Raji (cell line): ENCODE results near the gene C2CD3.

Experiments used
- POLR2A ChIP-seq: IDR thresholded peaks from 2 replicates; pipeline ENCODE4 v1.6.1; 2011; ENCODE audit warnings: low read depth, low read length, control low read depth; ENCODE audit not compliant: insufficient read depth

The C2CD3 gene, protein sequence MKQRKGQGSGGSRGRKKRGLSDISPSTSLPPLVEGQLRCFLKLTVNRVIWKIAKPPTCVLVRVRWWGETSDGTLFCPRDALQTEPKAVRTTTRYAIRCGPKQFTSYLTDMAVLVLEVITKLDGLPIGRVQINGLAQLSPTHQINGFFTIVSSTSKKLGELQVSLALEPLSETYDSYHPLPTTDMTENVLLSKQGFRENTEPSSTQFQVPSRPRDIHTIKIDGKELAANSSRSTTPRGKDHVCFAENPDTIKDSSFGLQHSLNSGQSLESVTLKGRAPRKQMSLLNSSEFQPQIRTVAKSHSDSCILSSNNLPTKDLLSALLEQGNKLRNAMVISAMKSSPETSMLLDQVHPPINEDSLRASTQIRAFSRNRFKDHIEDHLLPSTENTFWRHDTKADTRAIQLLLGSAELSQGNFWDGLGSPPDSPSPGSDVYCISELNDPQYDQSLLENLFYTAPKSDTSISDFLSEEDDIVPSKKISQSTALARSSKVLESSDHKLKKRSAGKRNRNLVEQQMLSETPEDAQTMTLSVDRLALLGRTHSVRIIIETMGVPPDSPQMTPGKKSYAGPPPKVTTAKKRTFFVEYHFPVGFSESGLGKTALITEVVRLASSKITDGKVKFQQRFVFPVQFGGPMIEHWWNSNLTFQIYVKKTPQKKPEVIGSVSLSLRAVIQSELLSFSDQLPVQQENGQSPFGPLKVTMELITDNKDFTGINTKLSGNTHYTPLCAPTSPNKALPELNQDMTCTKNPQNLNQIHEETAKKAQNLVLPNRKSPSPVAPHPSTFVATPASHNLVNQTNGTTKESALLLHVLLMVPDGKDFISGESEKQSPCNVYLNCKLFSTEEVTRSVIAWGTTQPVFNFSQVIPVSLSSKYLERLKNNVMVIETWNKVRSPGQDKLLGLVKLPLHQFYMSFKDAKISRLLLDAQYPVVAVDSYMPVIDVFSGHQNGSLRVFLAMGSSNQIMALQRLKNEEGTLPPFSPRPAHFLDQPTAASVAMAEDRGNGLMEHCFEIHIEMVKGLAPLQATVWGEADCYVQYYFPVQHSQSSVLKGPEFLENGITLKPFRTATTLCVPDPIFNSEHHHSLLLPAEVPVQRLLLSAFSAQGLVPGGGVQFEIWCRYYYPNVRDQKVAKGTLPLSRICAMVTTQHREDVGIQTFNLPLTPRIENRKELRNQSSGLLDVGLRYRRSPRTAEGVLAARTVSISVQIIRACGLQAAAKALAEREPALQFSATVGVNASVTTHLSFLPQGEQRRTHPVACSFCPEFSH (N-terminal part only)

DNA sequence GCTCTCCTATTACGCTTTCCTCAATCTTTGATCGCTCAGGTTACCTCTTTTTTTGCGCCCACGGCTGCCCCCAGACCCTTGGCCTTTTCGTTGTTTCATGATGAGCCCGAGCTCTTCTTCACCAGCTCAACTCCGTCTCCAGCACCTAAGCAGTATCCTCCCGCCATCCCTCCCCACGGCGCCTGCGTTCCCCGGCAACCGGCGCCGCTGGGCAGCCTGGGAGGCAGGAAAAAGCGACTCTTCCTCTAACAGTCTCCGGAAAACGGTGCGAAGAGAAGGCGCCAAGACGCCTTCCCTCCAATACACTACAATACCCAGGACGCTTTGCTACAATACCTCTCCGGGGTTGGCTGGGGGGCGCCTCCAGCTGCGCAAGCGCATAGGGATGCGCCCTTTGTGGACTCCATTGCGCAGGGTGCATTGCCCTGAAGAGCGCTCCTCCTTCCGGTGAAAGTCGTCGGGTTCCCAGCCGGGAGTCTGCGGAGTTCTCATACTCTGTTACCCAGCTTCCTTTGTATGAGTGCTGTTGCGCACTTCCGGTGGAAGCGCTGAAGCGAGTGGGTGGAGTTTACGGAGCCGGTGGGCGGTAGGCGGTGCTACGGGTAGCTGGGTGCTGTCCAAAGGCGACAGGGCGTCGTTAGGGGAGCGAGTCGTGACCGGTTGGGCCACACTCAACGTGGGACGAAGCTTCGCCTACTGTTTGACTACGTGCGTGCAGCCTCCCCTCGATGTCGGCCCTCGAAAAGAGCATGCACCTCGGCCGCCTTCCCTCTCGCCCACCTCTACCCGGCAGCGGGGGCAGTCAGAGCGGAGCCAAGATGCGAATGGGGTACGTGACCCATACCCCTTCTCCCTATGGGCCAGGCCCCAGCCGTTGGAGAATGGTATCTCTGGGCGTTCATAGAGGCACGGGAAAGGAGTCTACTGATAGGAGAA, at the start of gene C2CD3, which contains the start of gene PPME1:
C2CD3 (minus strand) TSS at position 309 of the 936 bp plus-strand sequence; CDS start at position 99, 210 bp downstream.
PPME1 (plus strand) TSS at position 596 of the 936 bp plus-strand sequence; CDS start at position 729, 133 bp downstream.
- TF ChIP-seq POLR2A: peak; percentile 98

DNA sequence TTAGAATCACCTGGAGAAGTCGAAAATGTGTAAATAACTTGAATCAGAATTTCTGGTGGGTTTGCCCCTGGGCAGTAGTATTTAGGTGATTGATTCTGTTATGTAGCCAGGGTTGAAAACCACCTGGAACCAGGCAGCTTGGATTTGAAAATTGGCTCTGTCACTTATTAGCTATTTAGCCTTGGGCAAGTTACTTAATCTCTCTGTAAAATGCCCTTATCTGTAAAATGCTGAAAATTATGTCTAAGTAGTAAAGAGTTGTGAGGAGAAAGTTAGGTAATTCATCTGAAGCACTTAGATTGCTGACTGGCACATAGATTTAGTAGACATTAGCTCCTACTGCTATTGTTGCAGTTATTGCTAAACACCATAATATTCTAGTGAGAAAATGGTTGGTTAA, 49.6 kb upstream of the C2CD3 start:
- no peak for TF ChIP-seq POLR2A

DNA sequence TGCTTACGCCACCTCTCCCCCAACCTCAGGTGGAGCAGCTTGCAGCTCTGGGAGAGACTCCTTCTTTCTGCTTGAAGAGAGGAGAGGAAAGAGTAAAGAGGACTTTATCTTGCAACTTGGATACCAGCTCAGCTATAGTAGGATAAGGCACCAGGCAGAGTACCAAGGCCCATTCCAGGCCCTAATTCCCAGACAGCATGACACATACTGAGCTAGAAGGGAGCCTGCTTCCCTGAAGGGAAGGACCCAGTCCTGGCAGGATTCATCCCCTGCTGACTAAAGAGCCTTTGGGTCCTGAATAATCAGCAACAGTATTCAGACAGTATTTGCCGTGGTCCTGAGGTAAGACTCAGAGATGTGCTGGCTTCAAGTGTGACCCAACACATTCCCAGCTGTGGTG, 41.7 kb upstream of the C2CD3 start:
- TF ChIP-seq POLR2A: no peak

DNA sequence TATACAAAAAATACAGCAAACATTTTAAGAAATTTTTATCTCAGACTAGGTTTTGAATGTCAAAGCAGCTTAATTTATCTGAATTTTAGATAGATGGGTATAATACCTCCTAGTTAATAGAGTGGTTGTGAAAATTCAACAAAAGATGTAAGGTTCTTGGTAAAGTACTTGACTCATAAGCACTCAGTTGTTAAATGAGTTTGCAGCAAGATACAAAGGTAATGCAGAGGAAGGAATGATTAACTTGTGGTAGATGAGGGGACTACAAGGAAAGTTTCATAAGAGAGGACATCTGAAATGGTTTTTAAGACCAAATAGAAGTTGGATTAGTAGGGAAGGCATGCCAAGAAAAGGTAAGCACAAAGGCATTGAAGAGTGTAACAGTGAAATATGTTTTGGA, 37.7 kb upstream of the C2CD3 start:
- TF ChIP-seq POLR2A: no peak

DNA sequence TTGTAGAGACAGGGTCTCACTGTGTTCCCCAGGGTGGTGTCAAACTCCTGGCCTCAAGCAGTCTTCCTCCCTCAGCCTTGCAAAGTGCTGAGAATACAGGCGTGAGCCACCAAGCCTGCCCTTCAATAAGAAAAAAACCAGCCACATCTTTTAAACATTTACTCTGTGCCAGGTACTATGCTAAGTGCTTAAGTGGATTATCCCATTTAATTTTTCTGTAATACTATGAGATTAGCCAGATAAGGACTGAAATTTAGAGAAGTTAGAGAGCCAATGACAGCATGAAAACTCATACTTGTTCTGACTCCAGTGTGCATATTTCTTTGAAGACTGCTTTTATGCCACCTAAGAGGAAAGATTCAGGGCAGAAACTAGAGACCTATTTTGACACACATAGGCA, 35.9 kb upstream of the C2CD3 start:
- TF ChIP-seq POLR2A: no peak

DNA sequence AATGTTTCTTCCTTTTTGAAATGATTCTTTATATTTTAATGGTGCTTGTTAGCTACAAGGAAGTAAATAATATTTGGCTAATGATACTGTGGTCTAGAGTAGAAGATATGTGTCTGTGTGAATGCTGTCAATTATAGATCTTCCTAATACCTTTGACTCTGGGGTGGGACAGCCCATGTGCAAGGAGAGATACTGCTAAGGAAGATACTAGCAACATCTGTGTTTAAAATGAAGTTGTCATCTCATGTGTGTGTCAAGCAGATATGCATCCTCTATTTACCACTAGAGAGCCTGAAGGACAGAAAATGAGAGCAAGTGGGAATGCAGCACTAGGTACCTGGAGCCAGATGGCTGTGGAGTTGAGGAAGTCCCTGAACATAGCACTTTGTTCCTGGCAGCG, 34.4 kb upstream of the C2CD3 start:
- no peak for TF ChIP-seq POLR2A

DNA sequence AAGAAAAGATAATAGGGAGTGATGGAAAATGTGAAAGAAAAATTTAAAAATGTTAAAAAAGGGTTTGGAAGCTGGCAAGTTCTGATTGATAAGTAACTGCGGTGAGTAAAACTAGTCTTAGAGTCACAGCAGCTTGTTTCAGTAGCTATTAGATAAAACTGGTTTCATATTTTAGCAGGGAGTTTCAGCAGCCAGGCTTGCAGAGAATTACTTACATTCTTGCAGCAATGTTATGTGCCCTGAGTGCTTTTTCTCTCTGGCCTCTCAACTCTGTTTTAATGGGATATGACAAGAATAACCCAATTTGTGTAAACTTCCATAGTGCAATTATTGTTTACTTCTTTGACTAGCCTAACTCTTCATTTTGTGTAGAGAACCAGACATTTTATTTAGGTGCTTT, 33.9 kb upstream of the C2CD3 start:
- TF ChIP-seq POLR2A: no peak

DNA sequence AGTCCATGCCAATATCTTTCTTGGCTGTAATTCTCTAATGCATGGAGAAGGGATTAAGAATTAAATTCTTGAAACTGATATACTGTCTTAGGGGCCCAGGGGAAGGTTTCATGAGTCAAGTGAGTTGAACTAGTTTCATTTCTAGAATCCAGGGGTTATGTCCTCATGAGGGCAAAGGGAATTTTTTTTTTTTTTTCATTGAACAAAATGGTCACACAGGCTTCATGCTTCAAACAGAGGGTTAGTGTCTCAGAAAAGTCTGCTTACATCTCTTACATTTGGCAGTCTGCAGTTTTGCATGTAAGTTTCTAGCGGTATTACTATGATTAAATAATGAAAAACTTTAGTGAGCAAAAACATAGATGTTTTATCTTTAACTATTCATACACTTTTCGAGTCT, 33.2 kb upstream of the C2CD3 start:
- TF ChIP-seq POLR2A: no peak

DNA sequence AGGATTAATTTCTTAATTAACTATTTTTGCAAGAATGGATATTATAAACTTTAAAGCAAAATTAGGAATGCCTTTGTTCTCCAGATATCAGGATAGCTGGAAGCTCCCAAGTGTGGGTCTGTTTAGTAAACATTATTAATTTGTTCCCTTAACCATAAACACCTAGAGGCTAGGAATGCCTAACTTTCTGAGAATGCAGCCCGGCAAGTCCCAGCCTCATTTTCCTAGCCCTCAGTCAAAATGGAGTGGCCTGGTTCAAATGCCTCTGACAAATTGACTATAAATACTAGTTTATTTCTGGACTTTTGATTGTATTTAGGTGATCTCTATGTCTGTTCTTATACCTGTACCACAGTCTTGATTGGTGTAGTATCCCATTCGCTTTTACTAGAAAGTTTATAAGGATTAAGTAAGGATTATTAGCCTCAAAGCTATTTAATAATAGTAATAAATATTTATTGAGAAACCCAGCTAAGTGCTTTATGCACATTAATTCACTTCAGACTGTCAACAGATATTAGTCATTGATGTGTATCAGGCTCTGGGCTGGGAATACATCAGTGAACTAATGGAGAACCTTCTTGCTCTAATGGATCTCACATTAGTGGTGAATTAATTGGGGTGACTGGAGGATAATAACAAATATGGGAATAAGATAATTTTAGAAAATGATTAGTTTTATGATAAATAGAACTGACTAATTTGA, 26.1 kb upstream of the C2CD3 start:
- TF ChIP-seq POLR2A: no peak

DNA sequence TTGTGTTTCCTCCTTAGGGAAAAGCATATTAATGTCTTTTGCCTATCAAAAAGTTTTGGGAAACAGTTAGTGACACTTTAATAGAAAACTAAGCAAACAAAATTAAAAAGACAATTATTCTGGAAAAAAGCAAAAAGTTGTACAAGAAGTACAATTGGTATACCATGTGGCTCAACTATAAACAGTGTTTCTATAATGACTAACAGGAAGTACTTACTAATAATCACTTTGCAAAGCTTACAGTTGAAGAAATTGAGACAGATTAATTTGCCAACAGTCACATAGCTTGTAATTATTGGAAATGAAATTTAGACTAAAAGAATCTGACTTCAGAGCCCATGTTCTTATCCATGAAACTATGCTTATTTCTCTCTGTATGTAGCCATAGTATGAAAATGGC, 25.0 kb upstream of the C2CD3 start:
- TF ChIP-seq POLR2A: no peak

DNA sequence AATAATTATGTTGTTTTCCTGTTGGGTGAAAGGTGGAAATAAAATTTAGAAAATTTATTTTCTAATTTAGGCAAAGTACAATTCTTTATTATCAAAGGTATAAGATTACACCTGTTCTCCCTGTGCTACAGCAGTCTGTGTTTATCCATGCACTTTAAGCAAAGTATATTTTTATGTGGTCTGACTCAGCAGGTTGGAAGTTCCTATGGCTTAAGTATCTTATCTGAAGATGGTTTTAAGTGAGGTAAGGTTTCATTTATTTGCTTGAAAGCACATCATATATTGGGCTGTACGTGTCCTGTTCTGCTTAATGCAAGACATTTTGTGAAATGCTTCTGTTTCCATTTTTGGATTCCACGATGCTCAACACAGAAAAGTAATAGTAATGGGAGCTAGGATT, 14.9 kb upstream of the C2CD3 start:
- no peak for TF ChIP-seq POLR2A

DNA sequence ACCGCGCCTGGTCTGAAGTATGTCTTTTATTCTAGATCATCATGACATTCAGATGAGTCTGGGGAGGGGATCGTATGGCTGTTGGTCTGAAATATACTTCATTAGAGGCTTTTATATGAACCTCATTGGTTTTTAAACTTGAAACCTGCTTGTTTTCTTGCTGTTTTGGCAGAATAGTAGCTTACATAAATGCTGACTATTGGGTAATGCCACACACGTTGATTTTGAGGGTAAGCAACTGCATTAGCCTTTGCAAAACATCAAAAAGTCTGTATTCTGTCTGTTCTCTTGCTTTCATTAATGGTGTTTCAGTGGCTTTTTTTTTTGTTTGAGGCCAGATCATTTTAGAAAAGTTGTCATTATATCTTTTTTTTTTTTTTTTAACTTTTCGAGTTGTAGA, 14.5 kb upstream of the C2CD3 start:
- TF ChIP-seq POLR2A: no peak

DNA sequence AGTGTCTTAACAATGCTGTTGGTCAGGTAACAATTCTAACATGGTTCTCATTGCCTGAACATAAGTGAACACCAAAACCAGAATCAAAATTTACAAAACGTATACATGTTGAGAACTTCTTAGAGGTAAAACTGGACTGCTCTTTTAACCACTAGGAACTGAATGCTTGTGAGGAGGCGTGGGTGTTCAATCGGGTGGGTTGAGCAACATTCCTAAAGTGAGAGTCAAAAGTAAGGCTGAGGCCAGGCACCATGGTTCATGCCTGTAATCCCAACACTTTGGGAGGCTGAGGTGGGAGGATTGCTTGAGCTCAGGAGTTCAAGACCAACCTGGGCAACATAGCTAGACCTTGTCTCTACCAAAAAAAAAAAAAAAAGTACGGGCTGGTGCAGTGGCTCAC, 11.8 kb upstream of the C2CD3 start:
- TF ChIP-seq POLR2A: no peak
